ENCODE measurements around the gene ATXN3L.
"Not testable (repeated sequence)": the region's sequence is repeated elsewhere in the genome, so short reads cannot be mapped to it uniquely, and the experiment has no call there.

ATXN3L gene

GRCh38 chrX:13304052-13304451 lies 15.8 kb downstream of the ATXN3L start:
- no peak for DNase-seq

DNA sequence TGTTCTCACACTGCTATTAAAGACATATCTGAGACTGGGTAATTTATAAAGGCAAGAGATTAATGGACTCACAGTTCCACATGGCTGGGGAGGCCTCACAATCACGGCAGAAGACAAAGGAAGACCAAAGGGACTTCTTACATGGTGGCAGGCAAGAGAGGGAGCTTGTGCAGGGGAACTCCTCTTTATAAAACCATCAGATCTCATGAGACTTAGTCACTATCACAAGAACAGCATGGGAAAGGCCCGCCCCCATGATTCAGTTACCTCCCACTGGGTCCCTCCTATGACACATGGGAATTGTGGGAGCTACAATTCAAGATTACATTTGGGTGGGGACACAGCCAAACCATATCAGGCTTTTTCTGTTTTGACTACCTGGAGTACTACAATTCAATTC lies 16.6 kb downstream of the ATXN3L start:
- not testable (repeated sequence) for DNase-seq

DNA sequence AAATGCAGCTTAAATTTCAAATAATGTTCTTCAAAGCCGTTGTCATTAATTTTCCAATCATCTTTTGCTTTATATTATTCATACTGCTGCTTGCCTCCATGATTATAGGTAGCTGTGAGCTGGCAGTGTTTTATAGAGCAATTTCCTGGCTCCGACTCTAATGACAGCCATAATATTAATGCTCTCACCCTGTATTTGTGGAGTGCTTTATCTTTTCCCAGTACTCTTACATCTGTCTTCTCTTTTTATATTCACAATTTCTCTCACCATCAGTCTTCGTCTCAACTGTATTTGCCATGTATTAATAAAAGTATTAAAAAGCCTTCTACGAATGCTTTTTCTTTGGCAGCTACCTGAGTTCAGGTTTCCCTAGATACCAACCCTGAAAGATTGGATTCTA lies 21.0 kb downstream of the ATXN3L start:
- no peak for DNase-seq

DNA sequence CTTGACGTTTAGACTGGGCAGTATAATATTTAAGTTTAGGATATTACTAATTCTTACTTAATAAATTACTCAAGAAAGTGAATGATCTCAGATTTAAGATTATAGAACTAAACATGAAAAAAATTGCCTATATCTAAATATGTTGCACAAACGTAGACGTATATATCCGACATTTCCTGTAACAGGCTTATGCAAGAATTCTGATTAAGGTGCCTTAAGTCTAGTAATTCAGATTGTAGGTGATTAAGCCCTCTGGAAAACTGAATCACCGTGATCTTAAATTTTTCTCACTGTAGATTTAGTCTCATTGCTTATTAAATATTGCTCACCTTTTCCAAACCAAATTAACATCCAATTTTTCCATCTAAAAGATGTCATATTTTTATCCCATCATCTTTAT lies 24.0 kb downstream of the ATXN3L start:
- DNase-seq, result no peak

- no peak for DNase-seq
These were observed 26.2 kb downstream of the ATXN3L start for GRCh38 chrX:13293700-13294099.

GRCh38 chrX:13290891-13291614 lies 28.8 kb downstream of the ATXN3L start:
- DNase-seq, result no peak

DNA sequence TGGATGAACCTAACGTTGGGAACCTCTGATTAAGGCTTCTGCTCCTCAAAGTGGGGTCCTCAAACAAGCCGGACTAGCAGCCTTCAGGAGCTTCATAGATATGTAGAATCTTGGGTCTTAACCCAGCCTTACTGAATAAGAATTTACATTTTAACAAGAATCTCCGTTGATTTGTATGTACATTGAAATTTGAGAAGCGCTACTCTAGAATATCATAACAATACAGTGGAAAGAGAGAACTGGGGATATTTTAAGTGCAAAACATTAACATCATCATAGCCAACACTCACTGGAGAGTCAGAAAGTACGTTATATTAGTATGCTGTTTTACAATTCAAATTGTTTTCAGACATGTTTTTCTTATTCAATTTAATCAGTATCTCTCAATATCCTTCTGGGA lies 31.2 kb downstream of the ATXN3L start:
- no peak for DNase-seq

DNA sequence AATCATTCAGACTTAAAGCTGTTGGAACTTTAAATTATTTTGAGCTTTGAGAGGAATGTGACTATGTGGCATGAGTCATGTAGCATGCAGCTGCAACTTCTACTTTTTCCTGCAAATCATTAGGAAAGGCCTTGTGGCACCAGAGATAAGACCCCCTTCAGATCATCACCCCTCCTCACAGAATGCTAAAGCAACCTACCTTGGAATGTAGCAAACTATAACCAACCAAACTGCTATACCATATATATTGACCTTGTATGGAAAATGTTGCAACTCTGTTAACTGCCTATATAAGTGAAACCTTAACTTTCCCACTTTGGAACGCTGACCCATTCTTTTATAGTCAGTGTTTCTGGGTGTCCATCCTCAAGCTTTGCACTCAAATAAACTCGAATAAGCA lies 32.0 kb downstream of the ATXN3L start:
- no peak for DNase-seq

- no peak for DNase-seq
These were observed 34.2 kb downstream of the ATXN3L start for GRCh38 chrX:13285693-13286092.

- DNase-seq, result no peak
These were observed 34.6 kb downstream of the ATXN3L start for GRCh38 chrX:13285229-13285628.

GRCh38 chrX:13284570-13284969 lies 35.3 kb downstream of the ATXN3L start:
- no peak for DNase-seq

DNA sequence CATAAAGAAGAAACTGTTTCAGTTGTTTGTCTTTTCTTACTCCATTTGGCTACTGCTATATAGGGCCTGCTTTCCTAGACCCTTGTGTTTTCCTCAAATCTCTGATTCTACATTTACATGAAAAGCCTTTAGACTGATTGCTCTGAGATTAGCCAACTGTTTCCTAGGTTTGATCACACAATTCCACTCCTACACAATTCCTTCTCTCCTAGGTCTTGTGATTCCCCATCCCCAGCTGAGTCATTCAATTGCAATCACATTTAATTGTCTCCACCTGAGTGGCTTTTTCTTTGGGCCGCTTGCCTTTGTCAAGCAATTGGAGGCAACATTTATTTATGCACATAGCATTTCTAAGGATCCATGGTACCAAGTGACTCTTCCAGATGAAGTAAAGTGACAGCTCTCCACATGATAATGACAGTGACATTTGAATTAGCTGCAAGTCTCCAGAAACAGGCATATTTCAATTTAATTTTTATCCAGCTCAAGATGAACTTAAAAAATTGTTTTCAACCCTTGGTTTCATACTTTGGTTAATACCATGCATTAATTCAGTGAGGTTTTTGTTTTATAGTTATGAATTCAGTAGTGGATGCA lies 35.8 kb downstream of the ATXN3L start:
- DNase-seq, result no peak

DNA sequence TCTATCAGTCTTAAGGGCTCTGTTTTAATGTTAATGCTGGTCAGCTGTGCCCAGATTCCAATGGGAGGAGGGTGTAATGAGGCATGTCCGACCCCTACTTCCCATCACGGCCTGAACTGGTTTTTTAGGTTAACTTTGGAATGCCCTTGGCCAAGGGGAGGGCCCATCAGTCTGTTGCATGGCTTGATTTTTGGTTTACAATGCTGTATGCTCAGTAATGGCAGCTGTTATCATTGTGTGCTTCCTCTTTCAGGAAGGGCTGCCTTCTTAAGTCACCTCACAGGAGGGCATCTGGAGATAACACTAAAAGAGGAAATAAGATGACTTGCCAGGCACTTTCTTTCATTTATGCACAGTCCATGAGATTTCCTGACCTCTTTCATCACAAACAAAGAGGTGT lies 36.3 kb downstream of the ATXN3L start:
- DNase-seq, result no peak

- no peak for DNase-seq
These were observed 38.6 kb downstream of the ATXN3L start for GRCh38 chrX:13281289-13281688.

DNA sequence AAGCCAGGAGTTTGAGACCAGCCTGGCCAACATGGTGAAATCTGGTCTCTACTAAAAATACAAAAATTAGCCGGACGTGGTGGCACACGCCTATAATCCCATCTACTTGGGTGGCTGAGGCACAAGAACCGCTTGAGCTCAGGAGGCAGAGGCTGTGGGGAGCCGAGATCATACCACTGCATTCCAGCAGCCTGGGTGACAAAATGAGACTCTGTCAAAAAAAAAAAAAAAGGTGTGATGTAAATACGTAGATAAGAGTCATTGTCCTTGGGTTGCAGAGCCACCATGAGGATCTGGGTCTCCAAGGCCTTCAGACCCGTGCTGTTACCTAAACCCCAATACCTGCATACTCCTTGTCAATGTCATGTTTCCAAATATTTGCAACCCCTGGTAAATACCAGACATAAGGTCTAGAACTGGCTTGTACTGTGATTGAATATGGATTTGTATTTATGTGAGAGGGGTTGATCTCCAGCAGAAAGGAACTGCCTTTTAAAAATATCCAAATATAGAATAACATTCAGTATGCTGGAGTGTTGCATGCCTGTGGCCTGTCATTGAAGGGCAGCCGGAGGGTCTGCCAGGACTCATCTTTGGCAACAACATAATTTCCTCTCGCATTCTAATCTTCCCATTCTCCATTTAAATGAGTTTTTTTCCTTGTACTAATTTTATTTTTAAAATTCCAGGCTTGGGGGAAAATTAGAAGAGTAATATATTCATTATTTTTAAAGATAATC lies 40.4 kb downstream of the ATXN3L start:
- no peak for DNase-seq

- no peak for DNase-seq
These were observed 42.3 kb downstream of the ATXN3L start for GRCh38 chrX:13277539-13277938.

- DNase-seq, result no peak
These were observed 42.9 kb downstream of the ATXN3L start for GRCh38 chrX:13276991-13277390.

DNA sequence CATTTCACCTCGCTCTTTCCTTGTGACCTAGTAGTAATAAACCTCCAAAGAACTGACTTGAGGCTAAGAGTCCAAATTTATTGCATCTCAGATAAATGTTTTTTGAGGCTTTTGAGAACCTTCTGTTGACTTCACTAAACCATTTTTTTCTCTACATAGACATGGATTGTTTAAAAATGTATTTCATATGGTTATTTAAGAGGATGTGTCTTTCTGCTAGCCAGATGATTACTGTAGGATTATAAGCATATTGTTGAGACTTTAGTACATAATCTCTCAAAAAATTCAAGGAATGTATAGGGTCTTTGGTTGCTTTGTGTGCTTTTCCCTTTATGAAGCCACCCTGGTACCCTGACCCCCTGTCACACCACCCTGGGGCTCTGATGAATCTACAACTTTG lies 44.8 kb downstream of the ATXN3L start:
- DNase-seq, result no peak

GRCh38 chrX:13272426-13272825 lies 47.4 kb downstream of the ATXN3L start:
- DNase-seq, result no peak

GRCh38 chrX:13271511-13271910 lies 48.3 kb downstream of the ATXN3L start:
- no peak for DNase-seq

- no peak for DNase-seq
These were observed 49.5 kb downstream of the ATXN3L start for GRCh38 chrX:13270360-13270759.

DNA sequence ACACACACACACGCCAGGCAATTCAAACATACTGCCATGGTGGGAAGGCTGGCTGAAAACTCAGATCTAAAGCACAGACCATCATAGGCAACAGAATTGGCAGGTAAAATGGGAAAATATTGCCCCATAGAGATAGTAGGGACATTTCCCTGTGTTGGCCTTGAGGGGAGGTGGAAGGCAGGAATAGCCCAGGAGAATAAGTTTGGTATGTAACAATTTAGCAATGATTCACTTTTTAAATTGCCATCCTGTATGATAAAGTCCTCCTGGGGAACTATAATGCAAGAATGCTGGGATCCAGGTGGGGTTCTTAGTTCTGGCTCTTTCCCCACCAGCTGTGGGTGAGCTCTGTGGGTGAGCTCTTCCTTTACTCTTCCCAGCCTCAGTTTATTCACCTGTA lies 51.0 kb downstream of the ATXN3L start:
- no peak for DNase-seq
